Stomach (tissue), 9 donors: Measurements from ENCODE around the gene TFCP2L1. TPM values are rescaled to one million over a fixed set of nuclear protein-coding genes. Genes with fewer than 3 reads are reported as not detected.

ENCODE experiments used
- DNase-seq, 2 donors: peaks; one replicate each; pipeline versions ENCODE4 v3.0.0 to v3.0.0-alpha.2; 2013 to 2019
- H3K27ac ChIP-seq, 5 donors: fragments of 200-600 bp in 4 of 5; sonication (generic) in 4 of 5; one replicate each; pipeline ENCODE4 v1.5.1; 2013 to 2019; ENCODE audit warnings: mild to moderate bottlenecking in 1 of 5, moderate library complexity in 1 of 5
- H3K27me3 ChIP-seq, 3 donors: fragments of 200-600 bp; sonication (generic); one replicate each; pipeline ENCODE4 v1.5.1; 2017 to 2019; ENCODE audit warnings: mixed run types in 1 of 3
- H3K36me3 ChIP-seq, 4 donors: fragments of 200-600 bp; sonication (generic); 1 replicate in 3 of 4; 2 replicates in 1 of 4; pipeline ENCODE4 v1.5.1; 2016 to 2019
- H3K4me1 ChIP-seq, 4 donors: fragments of 200-600 bp; sonication (generic); one replicate each; pipeline ENCODE4 v1.5.1; 2016 to 2019
- H3K4me3 ChIP-seq, 4 donors: fragments of 200-600 bp; sonication (generic) in 3 of 4; one replicate each; pipeline ENCODE4 v1.5.1; 2016 to 2019; ENCODE audit warnings: mild to moderate bottlenecking in 1 of 4
- H3K9me3 ChIP-seq, 4 donors: fragments of 200-600 bp; sonication (generic); one replicate each; pipeline ENCODE4 v1.5.1; 2016 to 2019
- CTCF ChIP-seq, 7 experiments: fragments of 450-650 bp in 4 of 7; fragments of 200-600 bp in 3 of 7; sonication (generic) in 3 of 7; IDR thresholded peaks; one replicate each; pipeline ENCODE4 v1.5.1; 2016 to 2019; ENCODE audit warnings: antibody characterized with exemption in 7 of 7, control low read depth in 2 of 7, mild to moderate bottlenecking in 1 of 7
- EP300 ChIP-seq: sonication (generic); formaldehyde crosslinking; IDR thresholded peaks from one replicate; pipeline ENCODE4 v1.6.1; 2017; ENCODE audit warnings: antibody characterized with exemption
- POLR2A ChIP-seq, 4 donors: fragments of 450-650 bp; IDR thresholded peaks; one replicate each; pipeline ENCODE4 v1.6.1; 2016; ENCODE audit warnings: antibody characterized with exemption in 4 of 4, control low read depth in 2 of 4, mild to moderate bottlenecking in 1 of 4, moderate library complexity in 1 of 4
- POLR2AphosphoS5 ChIP-seq, 3 donors: sonication (generic); formaldehyde crosslinking; IDR thresholded peaks; one replicate each; pipeline ENCODE4 v1.6.1; 2016; ENCODE audit warnings: antibody characterized with exemption in 3 of 3
- WGBS, 5 donors: extraction: QIAGEN DNeasy Blood & Tissue Kit in 3 of 5; methylation state at CpG; one replicate each; pipeline versions ENCODE4 v1.1.5 to v1.1.7; 2013 to 2018; 5-methylcytosine and 5-hydroxymethylcytosine counted together
- intact Hi-C: fragments of 100-400 bp; cut with DNase I; formaldehyde crosslinking; loops from one replicate; pipeline ENCODE4 v1.15.1; 2023; ENCODE audit warnings: low total_unique reads
- polyA plus RNA-seq, 3 donors: library from polyadenylated mRNA; stranded (reverse); fragments of 200-250 nt; gene quantifications; one replicate each; pipeline ENCODE4 v1.2.3, GENCODE V29; 2013
- total RNA-seq, 5 donors: library from RNA; depleted of rRNA; stranded (reverse); fragments of >200 nt; gene quantifications; one replicate each; pipeline versions ENCODE4 v1.1.0 to v1.2.3, GENCODE V29; 2014 to 2016
- donor health status: healthy with polysubstance abuse.
- donor health status: Bipolar disorder and iron deficiency.
- donor health status: healthy.

Gene TFCP2L1
- total and polyA plus RNA-seq, 8 donors, result 6.8 to 154 (median 36.9) TPM

- Histone ChIP-seq H3K27me3 (peaks cover 0 to 16% (median 0%) of the 10 kb centered on the region in 3 donors), H3K4me1 (no peaks in the 10 kb centered on the region), H3K27ac (no peak overlapping the region), H3K36me3 (no peaks in the 10 kb centered on the region), H3K4me3 (no peak overlapping the region), H3K9me3 (peaks cover 0 to 15% (median 7%) of the 10 kb centered on the region in 4 donors)
- intact Hi-C loops, result no loop called here
- DNase-seq, result peak in 1 of 2 donors; percentile 31
- 75 to 90% (median 79%) methylated on average over 7 of the region's 7 CpGs for WGBS, 5 donors
- no peak for TF ChIP-seq POLR2A (IDR thresholded peaks at IDR 0.05)
- no peak for TF ChIP-seq CTCF (IDR thresholded peaks at IDR 0.05)
- no peak for TF ChIP-seq EP300
- no peak for TF ChIP-seq POLR2AphosphoS5 (IDR thresholded peaks at IDR 0.05)
Observed at GRCh38 chr2:121171625-121172119, 113.3 kb downstream of the TFCP2L1 start.

GRCh38 chr2:121170577-121170976 is 114.4 kb downstream of the TFCP2L1 start:
- Histone ChIP-seq H3K27ac (no peak overlapping the region), H3K36me3 (no peaks in the 10 kb centered on the region), H3K9me3 (peaks cover 0 to 15% (median 7%) of the 10 kb centered on the region in 4 donors), H3K4me3 (no peak overlapping the region), H3K27me3 (peaks cover 0 to 15% (median 0%) of the 10 kb centered on the region in 3 donors), H3K4me1 (no peaks in the 10 kb centered on the region)
- TF ChIP-seq CTCF (IDR thresholded peaks at IDR 0.05) (no peak), POLR2AphosphoS5 (IDR thresholded peaks at IDR 0.05) (no peak)
- no peak for DNase-seq
- 69 to 94% (median 88%) methylated on average over 1 of the region's 1 CpG for WGBS, 5 donors
- intact Hi-C loops, result no loop called here

- WGBS, 5 donors, result 60 to 69% (median 67%) methylated on average over 4 of the region's 4 CpGs
- Histone ChIP-seq H3K4me3 (no peak overlapping the region), H3K27me3 (no peaks in the 10 kb centered on the region), H3K9me3 (peaks cover 0 to 27% (median 10%) of the 10 kb centered on the region in 4 donors), H3K27ac (no peak overlapping the region), H3K36me3 (no peaks in the 10 kb centered on the region), H3K4me1 (no peaks in the 10 kb centered on the region)
- intact Hi-C loops, result no loop called here
- no peak for DNase-seq
- TF ChIP-seq POLR2AphosphoS5 (IDR thresholded peaks at IDR 0.05) (no peak), POLR2A (IDR thresholded peaks at IDR 0.05) (no peak), EP300 (no peak), CTCF (IDR thresholded peaks at IDR 0.05) (no peak)
Observed at GRCh38 chr2:121167411-121167810, 117.6 kb downstream of the TFCP2L1 start.

Other genes starting within 250 kb of the TFCP2L1 start
- under 1 TPM in 1 of 5 donors, not detected in 4; under 0.01 TPM for gene RNU4ATAC, start 245.7 kb upstream of the TFCP2L1 start, total RNA-seq
- not detected for gene RNU4ATAC, start 245.7 kb upstream of the TFCP2L1 start, polyA plus RNA-seq